Activated CD8-positive, alpha-beta memory T cell treated with anti-CD3 and anti-CD28 coated beads, Interleukin-2, amount 50 U/mL, for 4 hours (primary cell): ENCODE data around the gene AQP12A.

Source experiments
- DNase-seq: peaks from one replicate; pipeline ENCODE4 v3.0.0-alpha.2; 2020

Gene AQP12A

DNA sequence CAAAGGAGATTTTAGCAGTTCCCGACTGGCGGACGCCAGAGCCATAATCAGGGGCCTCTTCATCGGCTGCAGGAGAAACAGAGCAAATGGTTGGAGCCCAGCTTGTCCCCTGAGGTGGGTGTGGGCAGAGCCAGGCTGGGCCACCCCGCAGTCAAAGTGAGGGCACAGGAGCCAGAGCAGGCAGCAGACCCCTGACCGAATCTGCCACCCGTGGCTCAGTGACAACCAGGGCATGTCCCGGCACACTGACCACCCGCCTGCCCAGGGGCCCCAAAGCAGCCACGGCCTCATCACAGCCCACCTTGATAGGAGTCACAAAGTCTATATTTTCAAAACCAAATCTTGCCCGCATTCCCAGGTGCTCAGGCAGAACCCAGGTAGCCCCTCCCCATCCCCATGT, 55.6 kb downstream of the AQP12A start:
- no peak for DNase-seq
